GM10266 (cell line): ENCODE results near the gene LYVE1.
A peak's percentile ranks its signal among the peaks of the same experiment; 100 is the strongest.

ENCODE experiments used
- DNase-seq: peaks from one replicate; pipeline ENCODE4 v3.0.0; 2012; ENCODE audit errors: extremely low spot score
- TF ChIP-seq, protein P1 (sequence below): IDR thresholded peaks from 2 replicates; pipeline ENCODE4 v1.5.1; 2012; ENCODE audit warnings: mild to moderate bottlenecking, low read depth; ENCODE audit not compliant: control insufficient read depth, insufficient read depth; ENCODE audit errors: missing control alignments

Gene LYVE1

DNA sequence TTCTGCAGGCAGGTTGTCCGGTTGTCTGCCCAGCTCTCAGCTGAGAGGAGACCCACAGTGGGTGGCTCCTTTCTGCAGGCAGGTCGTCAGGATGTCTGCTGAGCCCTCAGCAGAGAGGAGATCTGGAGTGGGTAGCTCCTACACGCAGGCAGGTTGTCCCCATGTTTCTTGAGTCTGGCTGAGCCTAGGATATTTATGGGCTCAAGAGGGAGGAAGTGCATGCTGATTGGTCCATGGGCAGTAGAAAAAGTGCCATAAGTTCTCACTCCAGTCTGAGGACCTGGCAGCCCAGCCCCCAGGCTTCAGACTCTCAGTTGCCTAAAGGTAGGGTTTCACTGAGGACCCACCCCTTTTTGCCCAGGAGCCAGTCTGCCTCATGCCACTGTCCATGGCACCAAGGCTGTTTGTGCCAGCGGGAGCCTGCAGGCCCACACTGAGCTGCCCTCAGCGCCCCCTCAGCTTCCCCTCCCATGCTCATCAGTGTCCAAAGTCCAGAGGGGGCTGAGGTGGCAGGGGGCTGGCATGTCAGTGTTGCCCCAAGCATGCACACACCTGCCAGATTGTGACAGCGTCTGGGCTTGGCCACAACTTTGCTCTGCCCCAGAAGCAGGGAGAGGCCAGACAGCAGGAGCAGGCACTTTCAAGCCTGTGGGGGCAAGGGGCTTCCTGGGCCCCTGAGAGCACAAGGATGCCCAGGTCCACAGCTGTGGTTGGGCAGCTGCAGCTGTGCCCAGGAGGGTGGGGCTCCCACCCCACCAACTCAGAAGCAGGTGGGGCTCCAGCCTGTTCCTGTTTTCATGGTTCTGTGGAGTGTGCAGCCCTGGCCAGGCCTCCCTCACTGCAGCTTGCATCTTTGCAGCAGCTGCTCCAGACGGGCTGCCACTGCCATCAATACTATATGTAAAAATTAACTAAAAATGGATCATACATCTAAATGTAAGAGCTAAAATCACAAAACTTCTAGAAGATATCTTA, 23.7 kb downstream of the LYVE1 start:
- no peak for DNase-seq
- TF ChIP-seq, protein P1, sequence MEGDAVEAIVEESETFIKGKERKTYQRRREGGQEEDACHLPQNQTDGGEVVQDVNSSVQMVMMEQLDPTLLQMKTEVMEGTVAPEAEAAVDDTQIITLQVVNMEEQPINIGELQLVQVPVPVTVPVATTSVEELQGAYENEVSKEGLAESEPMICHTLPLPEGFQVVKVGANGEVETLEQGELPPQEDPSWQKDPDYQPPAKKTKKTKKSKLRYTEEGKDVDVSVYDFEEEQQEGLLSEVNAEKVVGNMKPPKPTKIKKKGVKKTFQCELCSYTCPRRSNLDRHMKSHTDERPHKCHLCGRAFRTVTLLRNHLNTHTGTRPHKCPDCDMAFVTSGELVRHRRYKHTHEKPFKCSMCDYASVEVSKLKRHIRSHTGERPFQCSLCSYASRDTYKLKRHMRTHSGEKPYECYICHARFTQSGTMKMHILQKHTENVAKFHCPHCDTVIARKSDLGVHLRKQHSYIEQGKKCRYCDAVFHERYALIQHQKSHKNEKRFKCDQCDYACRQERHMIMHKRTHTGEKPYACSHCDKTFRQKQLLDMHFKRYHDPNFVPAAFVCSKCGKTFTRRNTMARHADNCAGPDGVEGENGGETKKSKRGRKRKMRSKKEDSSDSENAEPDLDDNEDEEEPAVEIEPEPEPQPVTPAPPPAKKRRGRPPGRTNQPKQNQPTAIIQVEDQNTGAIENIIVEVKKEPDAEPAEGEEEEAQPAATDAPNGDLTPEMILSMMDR, result no peak

DNA sequence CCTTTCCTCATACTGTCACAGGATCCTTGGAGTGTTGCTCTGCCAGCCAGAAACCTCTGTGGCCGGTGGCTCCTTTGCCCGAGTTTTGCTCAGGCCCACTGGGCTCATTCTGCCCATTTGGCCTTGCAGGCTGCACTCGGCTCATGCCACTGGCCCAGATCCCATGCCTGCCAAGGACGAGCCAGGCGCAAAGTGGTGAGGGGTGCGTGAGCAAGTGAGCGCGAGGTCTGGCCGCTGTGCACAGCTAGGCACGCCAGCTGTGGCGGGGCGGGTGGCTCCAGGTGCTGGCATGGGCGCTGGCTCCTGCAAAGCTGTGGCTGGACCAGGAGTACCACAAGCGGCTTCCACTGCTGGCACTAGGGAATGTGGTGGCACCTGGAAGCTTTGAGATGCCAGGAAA, 24.7 kb downstream of the LYVE1 start:
- DNase-seq, result no peak
- TF ChIP-seq, protein P1, result no peak

DNA sequence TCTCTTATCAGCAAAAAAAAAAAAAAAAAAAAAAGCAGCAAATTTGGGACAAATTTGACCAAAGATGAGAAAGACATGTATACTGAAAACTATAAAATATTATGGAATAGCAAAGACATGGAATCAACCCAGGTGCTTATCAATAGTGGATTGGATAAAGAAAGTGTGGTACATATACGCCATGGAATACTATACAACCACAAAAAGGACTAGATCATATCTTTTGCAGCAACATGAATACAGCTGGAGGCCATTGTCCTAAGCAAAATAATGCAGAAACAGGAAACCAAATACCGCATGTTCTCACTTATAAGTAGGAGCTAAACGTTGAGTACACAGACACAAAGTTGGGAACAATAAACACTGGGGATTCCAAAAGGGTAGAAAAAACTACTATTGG, 25.7 kb downstream of the LYVE1 start:
- no peak for DNase-seq
- TF ChIP-seq, protein P1, result no peak

DNA sequence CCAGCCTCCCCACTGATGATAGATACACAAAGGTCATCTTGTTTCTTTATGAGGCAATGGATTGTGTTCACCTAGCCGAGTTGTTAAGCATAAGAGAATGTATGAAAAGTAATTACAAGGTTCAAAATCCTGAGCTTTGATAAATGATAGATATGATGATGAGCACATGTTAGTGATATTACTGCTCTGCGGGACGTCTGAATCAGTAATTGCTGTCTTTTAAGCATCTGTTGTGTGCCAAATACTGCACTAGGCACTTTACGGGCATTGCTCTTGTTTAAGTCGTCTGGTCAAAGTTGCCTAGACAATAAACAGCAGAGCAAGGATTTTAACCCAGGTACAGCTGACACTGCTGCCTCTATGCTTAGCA, 26.9 kb downstream of the LYVE1 start:
- DNase-seq, result no peak
- TF ChIP-seq, protein P1, result no peak

DNA sequence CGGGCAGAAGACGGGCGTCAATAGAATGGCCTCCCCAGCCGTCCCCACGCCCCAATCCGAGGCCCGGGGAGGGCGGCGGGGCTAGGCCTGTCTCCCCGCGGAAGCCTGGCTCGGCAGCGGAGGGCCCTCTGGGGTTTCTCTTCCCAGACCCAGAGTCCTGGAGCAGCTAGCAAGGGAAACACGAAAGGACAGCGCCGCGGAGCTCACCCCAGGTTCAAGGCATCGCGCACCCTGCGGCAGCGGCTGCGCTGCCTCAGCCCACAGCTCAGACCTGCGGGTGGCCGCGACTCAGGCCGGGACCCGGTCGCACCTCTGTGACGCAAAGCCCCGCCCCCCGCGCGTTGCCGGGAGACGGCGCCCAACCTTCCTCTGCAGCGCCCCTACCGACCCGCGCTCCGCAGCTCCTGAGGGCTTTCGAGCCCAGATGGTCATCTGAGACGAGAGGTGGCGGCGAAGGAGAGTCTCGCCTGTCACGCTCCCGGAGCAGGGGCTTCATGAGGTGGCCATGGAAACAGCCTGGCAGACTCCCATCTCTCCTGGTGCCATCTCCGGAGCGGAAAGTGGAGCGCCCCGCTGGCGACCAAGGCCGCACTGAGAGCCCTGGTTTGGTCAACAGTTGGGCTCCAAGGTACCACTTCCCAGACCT, 27.4 kb downstream of the LYVE1 start, which contains the start of gene RNF141:
TSS of gene RNF141 (minus strand) at position 273 of the 646 bp plus-strand sequence. CDS start 7,029 bp downstream, outside the sequence.
- peak; percentile 97 for DNase-seq
- TF ChIP-seq, protein P1, result peak; percentile 91

DNA sequence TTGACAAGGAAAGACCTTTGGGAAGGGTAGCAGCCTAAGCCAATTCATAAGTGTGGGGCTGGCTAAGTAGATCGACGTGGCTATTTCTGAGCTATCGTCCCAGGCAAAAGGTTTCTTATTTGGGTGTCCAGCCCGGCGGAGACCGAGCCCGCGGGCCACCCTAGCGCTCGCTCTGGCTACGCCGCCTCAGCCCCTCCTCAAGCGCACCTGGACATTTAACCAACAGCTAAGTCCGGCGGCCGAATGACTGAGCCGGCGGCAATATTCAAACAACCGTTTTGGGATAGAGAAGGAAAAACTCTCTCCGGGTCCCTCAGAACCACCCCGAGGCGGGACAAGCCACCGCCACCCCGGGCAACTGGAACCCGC, 27.9 kb downstream of the LYVE1 start:
- DNase-seq, result no peak
- TF ChIP-seq, protein P1, result no peak

DNA sequence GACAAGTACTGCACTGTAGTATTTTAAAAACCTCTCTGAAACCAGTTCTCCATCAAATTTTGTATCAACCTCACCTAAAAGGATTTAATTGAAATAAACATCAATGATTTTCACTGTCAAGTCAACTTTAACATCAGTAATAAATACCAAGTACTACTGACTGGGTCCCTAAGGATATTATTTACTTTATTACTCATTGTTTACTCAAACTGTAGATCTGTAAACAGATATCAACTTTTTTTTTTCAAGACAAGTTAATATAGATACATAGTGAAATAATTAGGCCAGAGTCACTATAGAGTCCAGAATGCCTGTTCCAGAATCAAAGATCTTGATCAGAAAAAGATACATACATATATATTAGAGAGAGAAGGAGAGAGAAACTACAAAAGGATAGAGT, 29.1 kb downstream of the LYVE1 start:
- TF ChIP-seq, protein P1, result no peak
- no peak for DNase-seq
